Activated CD4-positive, alpha-beta T cell treated with anti-CD3 and anti-CD28 coated beads, Interleukin-2, Interleukin-6, amounts not matched to agents 100 ng/mL and 50 ng/mL, durations not matched to agents 16 hours and 8 hours (primary cell): Measurements from ENCODE around the gene OR13A1.
"Not testable (repeated sequence)": the region's sequence is repeated elsewhere in the genome, so short reads cannot be mapped to it uniquely, and the experiment has no call there.

Experiments
- DNase-seq: peaks from one replicate; pipeline ENCODE4 v3.0.0-alpha.2; 2020

The OR13A1 gene

GRCh38 chr10:45280113-45280760 lies 35.2 kb downstream of the OR13A1 start:
- DNase-seq, result no peak

GRCh38 chr10:45279682-45280081 lies 35.7 kb downstream of the OR13A1 start:
- no peak for DNase-seq

DNA sequence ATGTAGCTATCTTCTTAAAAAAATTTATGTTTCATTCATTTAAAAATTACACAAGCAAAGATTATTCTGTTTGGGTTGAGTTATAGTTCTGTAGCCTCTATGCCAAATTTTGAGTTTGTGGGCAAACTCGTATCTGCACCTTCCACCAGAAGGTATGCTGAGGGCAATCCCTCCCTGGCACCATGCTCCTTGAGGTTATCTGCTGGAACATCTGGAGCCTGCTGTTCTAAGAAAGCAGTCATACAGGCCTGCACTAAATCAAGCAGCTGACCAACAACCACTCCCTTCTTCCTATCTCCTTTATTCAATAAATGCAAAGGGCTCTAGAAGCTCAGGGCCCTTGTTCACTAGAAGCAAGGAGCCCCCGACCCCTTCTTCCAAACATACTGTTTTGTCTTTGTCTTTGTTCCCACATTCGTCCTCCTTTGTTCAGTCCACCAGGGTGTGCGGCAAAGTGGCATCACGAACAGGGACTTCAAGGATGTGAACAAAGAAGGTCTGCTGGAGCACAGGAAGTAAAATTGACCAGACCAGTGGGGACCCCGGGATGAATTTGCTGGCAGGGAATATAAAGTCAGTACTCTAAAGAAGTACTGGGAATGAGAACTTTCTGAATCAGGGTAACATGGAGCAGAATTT lies 36.4 kb downstream of the OR13A1 start:
- DNase-seq, result no peak

- DNase-seq, result not testable (repeated sequence)
Measured at GRCh38 chr10:45276146-45276545, 39.3 kb downstream of the OR13A1 start.

DNA sequence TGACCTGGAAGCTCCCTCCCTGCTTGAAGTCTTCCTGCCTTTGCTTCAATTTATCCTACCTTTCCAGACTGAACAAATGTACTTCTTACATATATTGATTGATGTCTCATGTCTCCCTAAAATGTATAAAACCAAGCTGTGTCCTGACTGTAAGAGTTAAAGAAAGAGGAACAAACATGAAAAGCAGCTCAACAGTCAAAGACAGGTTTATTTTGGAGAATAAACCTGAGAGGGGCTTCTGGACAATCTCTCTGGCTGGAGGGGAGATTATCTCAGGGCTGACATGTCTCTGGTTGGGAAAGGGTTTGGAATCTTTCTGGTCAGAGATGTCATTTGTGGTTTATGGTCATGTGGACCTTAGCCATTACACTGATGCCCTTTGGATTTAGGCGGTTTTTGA lies 41.0 kb downstream of the OR13A1 start:
- DNase-seq, result no peak

GRCh38 chr10:45267777-45268176 lies 47.6 kb downstream of the OR13A1 start:
- not testable (repeated sequence) for DNase-seq

- DNase-seq, result no peak
Measured at GRCh38 chr10:45265996-45266395, 49.4 kb downstream of the OR13A1 start.

GRCh38 chr10:45261946-45262345 lies 53.5 kb downstream of the OR13A1 start:
- no peak for DNase-seq

DNA sequence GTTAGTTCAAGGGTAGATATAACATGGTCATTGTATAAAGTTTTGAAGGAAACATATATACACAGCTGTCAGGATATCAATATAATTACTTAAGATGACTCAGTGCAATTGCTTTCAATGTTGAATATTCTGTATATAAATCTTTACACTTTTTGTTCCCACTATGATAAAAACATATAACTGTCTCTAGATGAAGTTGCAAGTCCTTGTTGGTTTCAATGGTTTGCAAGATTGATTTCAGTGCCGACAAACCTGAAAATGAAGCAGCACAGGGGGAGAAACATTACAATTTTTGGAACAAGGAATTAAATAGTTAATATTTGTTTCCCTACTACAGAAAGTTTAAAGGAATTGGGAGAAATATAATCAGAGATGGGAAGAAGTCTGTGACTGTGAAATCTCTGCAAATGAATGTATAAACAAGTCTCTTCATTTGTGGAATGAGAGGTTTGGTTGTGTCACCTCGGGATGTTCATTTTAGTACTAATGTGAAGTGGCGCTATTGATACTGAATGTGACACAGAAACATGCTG lies 54.1 kb downstream of the OR13A1 start:
- no peak for DNase-seq

- not testable (repeated sequence) for DNase-seq
Measured at GRCh38 chr10:45260635-45261034, 54.8 kb downstream of the OR13A1 start.

GRCh38 chr10:45259786-45260495 lies 55.5 kb downstream of the OR13A1 start:
- not testable (repeated sequence) for DNase-seq

GRCh38 chr10:45257600-45257999 lies 57.8 kb downstream of the OR13A1 start:
- DNase-seq, result no peak

- DNase-seq, result no peak
Measured at GRCh38 chr10:45256246-45256645, 59.2 kb downstream of the OR13A1 start.

DNA sequence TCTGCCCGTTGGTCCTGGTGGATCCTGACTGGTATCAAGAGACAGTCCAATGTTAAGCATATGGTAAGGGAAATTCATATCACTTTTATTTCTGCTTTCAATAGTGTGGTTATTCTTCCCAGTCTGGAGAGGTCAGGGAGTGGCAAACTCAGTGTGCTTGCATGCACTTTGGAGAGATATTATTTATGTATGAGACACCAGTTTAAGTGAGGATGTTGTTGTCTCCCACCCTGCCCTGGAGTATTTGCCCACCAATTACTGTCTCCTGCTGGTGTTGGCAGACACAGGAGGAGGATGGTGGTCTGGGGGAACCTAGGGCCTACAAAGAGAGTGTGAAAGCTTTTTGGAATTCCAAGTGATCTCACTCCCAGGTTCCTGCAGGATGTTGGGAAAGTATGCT lies 59.7 kb downstream of the OR13A1 start:
- no peak for DNase-seq

GRCh38 chr10:45254892-45255291 lies 60.5 kb downstream of the OR13A1 start:
- DNase-seq, result no peak

DNA sequence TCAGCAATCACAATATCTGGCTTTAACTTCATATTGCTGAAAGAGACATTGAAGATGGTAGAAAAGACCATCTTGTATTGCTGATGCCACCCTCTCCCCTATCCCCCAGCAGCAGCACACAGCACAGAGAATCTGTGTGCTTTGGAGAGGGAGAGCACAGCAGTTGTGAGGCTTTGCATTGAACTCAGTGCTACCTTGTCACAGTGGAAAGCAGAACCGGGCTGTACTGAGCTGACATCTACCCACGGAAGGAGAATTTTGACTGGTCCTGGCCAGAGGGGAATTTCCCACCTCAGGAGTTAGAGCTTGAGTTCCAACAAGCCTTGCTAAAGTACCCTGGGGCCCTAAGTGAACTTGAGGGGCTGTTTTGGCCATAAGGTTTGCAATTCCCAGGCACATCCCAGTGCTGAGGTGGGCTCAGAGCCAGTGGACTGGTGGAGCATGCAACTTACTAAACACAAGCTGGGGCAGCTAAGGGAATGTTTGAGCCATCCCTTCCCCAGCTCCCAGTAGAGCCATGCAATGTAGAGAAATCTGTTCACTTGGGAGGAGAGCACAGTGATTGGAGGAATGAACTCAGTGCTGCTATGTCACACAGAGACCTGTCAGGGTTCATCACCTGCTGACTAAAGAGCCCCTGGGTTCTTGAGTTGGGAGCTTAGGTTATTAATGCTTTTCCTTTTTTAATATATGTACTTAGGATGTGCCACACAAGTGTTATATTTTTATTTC lies 62.1 kb downstream of the OR13A1 start:
- DNase-seq, result peak; percentile 23
